A673 (cell line): ENCODE measurements around the gene C1orf115. TPM values are rescaled to one million over a fixed set of nuclear protein-coding genes. Genes with fewer than 3 reads are reported as not detected.
"Not testable (repeated sequence)": the region's sequence is repeated elsewhere in the genome, so short reads cannot be mapped to it uniquely, and the experiment has no call there.

Experiments used
- BruUV-seq: library from RNA; stranded (reverse); fragments of 400-500 nt; replicated peaks from 2 replicates; lab custom pipeline; 2021; lab: Mats Ljungman, UMichigan
- CTCF ChIA-PET: fragments of 300-600 bp; sonication (Branson Sonifier 250); formaldehyde crosslinking; loops from one replicate; lab custom pipeline; 2022; ENCODE audit warnings: antibody characterized with exemption; lab: Charles Lee
- POLR2A ChIA-PET: fragments of 300-600 bp; sonication (Branson Sonifier 250); formaldehyde crosslinking; loops from one replicate; lab custom pipeline; 2022; ENCODE audit warnings: antibody characterized with exemption; ENCODE audit not compliant: low non-redundant PET; lab: Charles Lee
- DNase-seq: peaks from one replicate; pipeline ENCODE4 v3.0.0-alpha.2; 2015; ENCODE audit warnings: low spot score
- H3K27ac ChIP-seq: fragments of 200-600 bp; sonication (generic); 2 replicates; pipeline ENCODE4 v1.5.1; 2016; ENCODE audit warnings: mixed run types, low read depth, mild to moderate bottlenecking, mixed read lengths, antibody characterized with exemption, low read length; ENCODE audit not compliant: poor library complexity, severe bottlenecking
- H3K27me3 ChIP-seq: fragments of 200-600 bp; sonication (generic); replicated peaks from 2 replicates; pipeline ENCODE4 v1.6.1; 2017; ENCODE audit warnings: mixed run types, low read depth, mild to moderate bottlenecking, mixed read lengths, antibody characterized with exemption, low read length; ENCODE audit not compliant: insufficient read depth, poor library complexity
- H3K36me3 ChIP-seq: fragments of 200-600 bp; sonication (generic); 2 replicates; pipeline ENCODE4 v1.6.1; 2016; ENCODE audit warnings: mixed run types, mild to moderate bottlenecking, mixed read lengths, antibody characterized with exemption, low read length; ENCODE audit not compliant: insufficient read depth, poor library complexity, severe bottlenecking
- H3K4me1 ChIP-seq: fragments of 200-600 bp; sonication (generic); 2 replicates; pipeline ENCODE4 v1.6.1; 2017; ENCODE audit warnings: mixed run types, mild to moderate bottlenecking, mixed read lengths, antibody characterized with exemption, low read length; ENCODE audit not compliant: insufficient read depth, poor library complexity, severe bottlenecking
- H3K4me3 ChIP-seq: fragments of 200-600 bp; sonication (generic); 2 replicates; pipeline ENCODE4 v1.5.1; 2016; ENCODE audit warnings: low read depth, mixed run types, mild to moderate bottlenecking, mixed read lengths, low read length; ENCODE audit not compliant: poor library complexity, severe bottlenecking
- H3K9me3 ChIP-seq: fragments of 200-600 bp; sonication (generic); 2 replicates; pipeline ENCODE4 v1.6.1; 2016; ENCODE audit warnings: mixed run types, low read depth, mild to moderate bottlenecking, mixed read lengths, antibody characterized with exemption, low read length; ENCODE audit not compliant: poor library complexity, severe bottlenecking
- CTCF ChIP-seq: fragments of 300-800, 200-600 bp; sonication (generic); conservative IDR thresholded peaks from 2 replicates; pipeline ENCODE4 v1.5.1; 2017; ENCODE audit warnings: low read depth, mild to moderate bottlenecking, antibody characterized with exemption, low read length, moderate library complexity, mixed read lengths
- EZH2 ChIP-seq: fragments of 200-600 bp; sonication (generic); IDR thresholded peaks from 2 replicates; pipeline ENCODE4 v1.6.1; 2017; ENCODE audit warnings: borderline replicate concordance, low read depth, mild to moderate bottlenecking, mixed read lengths, antibody characterized with exemption, low read length; ENCODE audit not compliant: poor library complexity, severe bottlenecking
- intact Hi-C: fragments of 100-400 bp; cut with micrococcal nuclease; formaldehyde crosslinking; loops from one replicate; pipeline ENCODE4 v1.10.0; 2022; ENCODE audit not compliant: unreplicated experiment
- total RNA-seq: library from RNA; stranded (reverse); gene quantifications from 2 replicates; pipeline ENCODE4 v1.2.3, GENCODE V29; 2021

The C1orf115 gene
- total RNA-seq, 1 experiment from 2014 or later: 0.11 TPM

GRCh38 chr1:220711056-220711809 is 21.1 kb downstream of the C1orf115 start:
- CTCF ChIA-PET: interaction anchor here (1.2 kb wide), 1 partner anchor 22 kb away, joined by 3 read pairs; no protein-coding TSS in a partner anchor
- no TSS peak for BruUV-seq

GRCh38 chr1:220715986-220716385 is 25.8 kb downstream of the C1orf115 start:
- H3K4me3 ChIP-seq, CTCF ChIA-PET, H3K9me3 ChIP-seq, POLR2A ChIA-PET, intact Hi-C loops, H3K36me3 ChIP-seq, BruUV-seq, DNase-seq, H3K27ac ChIP-seq, H3K27me3 ChIP-seq, H3K4me1 ChIP-seq: not testable (repeated sequence)

More at GRCh38 chr1:220711056-220711809, 21.1 kb downstream of the C1orf115 start:
- H3K36me3 ChIP-seq: no peaks in the 10 kb centered on the region
- no peaks in the 10 kb centered on the region for H3K9me3 ChIP-seq
- TF ChIP-seq CTCF: no peak
- no peak for TF ChIP-seq EZH2
- H3K27ac ChIP-seq: no peak overlapping the region
- no peak for DNase-seq
- no peak overlapping the region for H3K4me3 ChIP-seq
- no peaks in the 10 kb centered on the region for H3K4me1 ChIP-seq
- intact Hi-C loops: no loop called here
- peaks cover 3% of the 10 kb centered on the region for H3K27me3 ChIP-seq
- POLR2A ChIA-PET: no interaction called here

GRCh38 chr1:220717800-220718640 is 27.9 kb downstream of the C1orf115 start:
- no TSS peak for BruUV-seq
- peaks cover 3% of the 10 kb centered on the region for H3K27me3 ChIP-seq
- DNase-seq: no peak
- TF ChIP-seq EZH2: no peak
- TF ChIP-seq CTCF: no peak
- H3K27ac ChIP-seq: no peak overlapping the region
- ChIA-PET CTCF (no interaction called here), POLR2A (no interaction called here)
- H3K36me3 ChIP-seq: no peaks in the 10 kb centered on the region
- H3K9me3 ChIP-seq: no peaks in the 10 kb centered on the region
- intact Hi-C loops: no loop called here
- H3K4me3 ChIP-seq: no peak overlapping the region
- H3K4me1 ChIP-seq: no peaks in the 10 kb centered on the region

- CTCF ChIA-PET, intact Hi-C loops: not testable (repeated sequence)
These were observed 31.1 kb downstream of the C1orf115 start for GRCh38 chr1:220721266-220721665.

More at GRCh38 chr1:220721266-220721665, 31.1 kb downstream of the C1orf115 start:
- H3K36me3 ChIP-seq, BruUV-seq, POLR2A ChIA-PET, H3K27me3 ChIP-seq, H3K4me1 ChIP-seq, H3K4me3 ChIP-seq, H3K9me3 ChIP-seq, H3K27ac ChIP-seq, DNase-seq: not testable (repeated sequence)
